Mesothelial cell of epicardium (in vitro differentiated cells): ENCODE data around the gene MRRF. TPM values are rescaled to one million over a fixed set of nuclear protein-coding genes. Genes with fewer than 3 reads are reported as not detected.
A peak's percentile ranks its signal among the peaks of the same experiment; 100 is the strongest.

Experiments
- DNase-seq, 2 experiments: peaks; one replicate each; pipeline ENCODE4 v3.0.0; 2021; ENCODE audit warnings: low spot score in 2 of 2; ENCODE audit not compliant: unreplicated experiment in 2 of 2
- H3K27ac Mint-ChIP-seq: 2 replicates; pipeline ENCODE4 v1.8.0; 2021; ENCODE audit warnings: mixed read lengths
- H3K27me3 Mint-ChIP-seq: 2 replicates; pipeline ENCODE4 v1.8.0; 2021; ENCODE audit warnings: low read depth, mixed read lengths
- H3K36me3 Mint-ChIP-seq: 2 replicates; pipeline ENCODE4 v1.8.0; 2021; ENCODE audit warnings: mixed read lengths
- H3K4me1 Mint-ChIP-seq: 2 replicates; pipeline ENCODE4 v1.8.0; 2021; ENCODE audit warnings: mixed read lengths
- H3K4me3 Mint-ChIP-seq: 2 replicates; pipeline ENCODE4 v1.8.0; 2021; ENCODE audit warnings: mild to moderate bottlenecking, moderate library complexity, mixed read lengths
- H3K9me3 Mint-ChIP-seq: 2 replicates; pipeline ENCODE4 v1.8.0; 2021; ENCODE audit warnings: mixed read lengths
- CTCF ChIP-seq: fragments of 200-600 bp; sonication (generic); IDR thresholded peaks from one replicate; pipeline ENCODE4 v1.5.0; 2021; ENCODE audit warnings: antibody characterized with exemption; ENCODE audit not compliant: unreplicated experiment
- total RNA-seq: library from RNA; stranded (reverse); gene quantifications from 3 replicates; pipeline ENCODE4 v1.2.1, GENCODE V29; 2021

Gene MRRF
- total RNA-seq, 1 donor from 2014 or later: 39.2 TPM

GRCh38 chr9:122364117-122364782 lies 99.6 kb downstream of the MRRF start:
- Mint-ChIP-seq H3K27me3 (peaks cover 20% of the 10 kb centered on the region), H3K4me1 (peaks cover 8% of the 10 kb centered on the region), H3K9me3 (peaks cover 4% of the 10 kb centered on the region), H3K36me3 (no peaks in the 10 kb centered on the region), H3K27ac (peak overlapping the region; percentile 35), H3K4me3 (no peak overlapping the region)
- no peak for TF ChIP-seq CTCF
- no peak for DNase-seq

GRCh38 chr9:122364783-122365150 lies 100.1 kb downstream of the MRRF start:
- Mint-ChIP-seq H3K27me3 (peaks cover 25% of the 10 kb centered on the region), H3K4me1 (peaks cover 8% of the 10 kb centered on the region), H3K36me3 (no peaks in the 10 kb centered on the region), H3K4me3 (no peak overlapping the region), H3K27ac (no peak overlapping the region), H3K9me3 (peaks cover 4% of the 10 kb centered on the region)
- DNase-seq: no peak
- no peak for TF ChIP-seq CTCF

- no peaks in the 10 kb centered on the region for H3K36me3 Mint-ChIP-seq
- TF ChIP-seq CTCF: no peak
- peaks cover 36% of the 10 kb centered on the region for H3K27me3 Mint-ChIP-seq
- peaks cover 4% of the 10 kb centered on the region for H3K9me3 Mint-ChIP-seq
- DNase-seq: no peak
- H3K4me1 Mint-ChIP-seq: peaks cover 10% of the 10 kb centered on the region
- no peak overlapping the region for H3K4me3 Mint-ChIP-seq
- no peak overlapping the region for H3K27ac Mint-ChIP-seq
Measured at GRCh38 chr9:122366074-122366660, 101.5 kb downstream of the MRRF start.

GRCh38 chr9:122367065-122367464 lies 102.4 kb downstream of the MRRF start:
- no peak for DNase-seq
- H3K27me3 Mint-ChIP-seq: peaks cover 45% of the 10 kb centered on the region
- TF ChIP-seq CTCF: no peak
- no peak overlapping the region for H3K27ac Mint-ChIP-seq
- peaks cover 4% of the 10 kb centered on the region for H3K9me3 Mint-ChIP-seq
- peaks cover 12% of the 10 kb centered on the region for H3K4me1 Mint-ChIP-seq
- H3K4me3 Mint-ChIP-seq: no peak overlapping the region
- no peaks in the 10 kb centered on the region for H3K36me3 Mint-ChIP-seq

GRCh38 chr9:122367774-122368460 lies 103.2 kb downstream of the MRRF start:
- no peak for DNase-seq
- no peak for TF ChIP-seq CTCF
- Mint-ChIP-seq H3K9me3 (peaks cover 4% of the 10 kb centered on the region), H3K36me3 (no peaks in the 10 kb centered on the region), H3K27me3 (peaks cover 54% of the 10 kb centered on the region), H3K4me1 (peaks cover 14% of the 10 kb centered on the region), H3K27ac (no peak overlapping the region), H3K4me3 (no peak overlapping the region)
